Ishikawa (cell line): ENCODE data around the gene DNAJB2.

ENCODE experiments used
- CEBPB ChIP-seq: IDR thresholded peaks from 2 replicates; pipeline ENCODE4 v1.6.1; 2012
- CREB1 ChIP-seq: IDR thresholded peaks from 2 replicates; pipeline ENCODE4 v1.6.1; 2012; ENCODE audit warnings: low read depth
- EP300 ChIP-seq: IDR thresholded peaks from 2 replicates; pipeline ENCODE4 v1.6.1; 2012; ENCODE audit warnings: borderline replicate concordance
- FOXM1 ChIP-seq: IDR thresholded peaks from 2 replicates; pipeline ENCODE4 v1.6.1; 2012; ENCODE audit warnings: low read depth, borderline replicate concordance
- MAX ChIP-seq: IDR thresholded peaks from 2 replicates; pipeline ENCODE4 v1.6.1; 2012
- NFIC ChIP-seq: IDR thresholded peaks from 2 replicates; pipeline ENCODE4 v1.6.1; 2012
- RAD21 ChIP-seq: IDR thresholded peaks from 2 replicates; pipeline ENCODE4 v1.6.1; 2012; ENCODE audit warnings: low read depth
- REST ChIP-seq: IDR thresholded peaks from 2 replicates; pipeline ENCODE4 v1.6.1; 2012; ENCODE audit warnings: low read depth, mild to moderate bottlenecking
- TAF1 ChIP-seq: IDR thresholded peaks from 2 replicates; pipeline ENCODE4 v1.6.1; 2012; ENCODE audit warnings: low read depth, mild to moderate bottlenecking
- TCF12 ChIP-seq: IDR thresholded peaks from 2 replicates; pipeline ENCODE4 v1.6.1; 2012; ENCODE audit warnings: low read depth
- TEAD4 ChIP-seq: IDR thresholded peaks from 2 replicates; pipeline ENCODE4 v1.6.1; 2012
- USF1 ChIP-seq: IDR thresholded peaks from 2 replicates; pipeline ENCODE4 v1.6.1; 2012
- YY1 ChIP-seq: IDR thresholded peaks from 2 replicates; pipeline ENCODE4 v1.6.1; 2012; ENCODE audit warnings: low read depth
- ZBTB7A ChIP-seq: IDR thresholded peaks from 2 replicates; pipeline ENCODE4 v1.6.1; 2012; ENCODE audit warnings: low read depth

The DNAJB2 gene

GRCh38 chr2:219247678-219248642 is 31.2 kb upstream of the DNAJB2 start:
- TF ChIP-seq NFIC (no peak), YY1 (no peak), USF1 (no peak), REST (no peak), EP300 (no peak)

GRCh38 chr2:219248845-219249202 is 30.3 kb upstream of the DNAJB2 start:
- TF ChIP-seq USF1 (no peak), TCF12 (no peak), FOXM1 (no peak), TEAD4 (no peak), TAF1 (no peak), CREB1 (no peak), ZBTB7A (no peak), REST (no peak), NFIC (no peak), MAX (no peak), YY1 (no peak), CEBPB (no peak)

GRCh38 chr2:219249203-219249980 is 29.8 kb upstream of the DNAJB2 start:
- peak; percentile 57 for TF ChIP-seq NFIC
- peak; percentile 70 for TF ChIP-seq CREB1
- no peak for TF ChIP-seq TAF1

GRCh38 chr2:219250049-219250781 is 29.0 kb upstream of the DNAJB2 start:
- TF ChIP-seq REST (no peak), RAD21 (no peak), ZBTB7A (no peak), YY1 (no peak), CEBPB (no peak), TAF1 (no peak), CREB1 (no peak), USF1 (no peak), EP300 (no peak), TEAD4 (no peak), MAX (no peak)
